ENCODE results near the gene TMEM245. TPM values are rescaled to one million over a fixed set of nuclear protein-coding genes. Genes with fewer than 3 reads are reported as not detected.

The TMEM245 gene
- total and polyA plus RNA-seq, 2 donors (not counting 3 experiments of a cell fraction or from before 2014, with no cell fraction given), result 44.2 to 48.0 TPM

DNA sequence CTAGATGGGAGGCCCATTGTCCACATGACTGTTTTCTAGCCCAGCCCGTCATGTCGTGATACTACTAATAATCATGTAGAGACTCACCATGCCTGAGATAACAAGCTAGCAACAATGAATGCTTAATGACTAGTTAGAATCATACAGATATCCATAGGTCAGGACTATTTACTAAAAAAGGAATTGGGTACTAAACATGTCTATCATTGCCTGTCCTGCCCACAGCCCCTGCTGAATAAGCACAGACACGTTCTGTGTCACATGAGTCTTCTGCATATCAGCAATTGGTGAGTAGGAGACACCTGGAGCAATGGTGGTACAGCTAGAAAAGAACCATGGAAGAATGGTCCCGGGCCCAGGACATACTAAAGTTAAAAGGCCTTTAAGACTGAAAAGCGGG, 29.3 kb upstream of the TMEM245 start:
- H3K79me2 ChIP-seq (ENCODE audit: control insufficient read depth, insufficient read depth, low read length), result no peaks in the 10 kb centered on the region
- peaks cover 6 to 15% of the 10 kb centered on the region in 2 experiments for H3K27me3 ChIP-seq (ENCODE audit: control insufficient read depth in 2 of 2, insufficient read depth in 2 of 2, low read length in 2 of 2)
- BruUV-seq (replicated peaks), result no TSS peak
- H3K9ac ChIP-seq (replicated peaks; ENCODE audit: extremely low read depth, insufficient read depth, low read length), result no peak overlapping the region
- ChIA-PET POLR2A (no interaction called here), CTCF (interaction anchor here (1.1 kb wide), 1 partner anchor 9 kb away, joined by 3 read pairs; no protein-coding TSS in a partner anchor)
- FAIRE-seq (no peak), DNase-seq (ENCODE audit: low read depth, low spot score) (no peak)
- H3K9me1 ChIP-seq (replicated peaks; ENCODE audit: control insufficient read depth, extremely low read depth, insufficient read depth, low read length), result no peaks in the 10 kb centered on the region
- TF ChIP-seq FOS (IDR thresholded peaks at IDR 0.05; ENCODE audit: borderline replicate concordance, insufficient read depth, low read length), result no peak
- TF ChIP-seq, protein P1, sequence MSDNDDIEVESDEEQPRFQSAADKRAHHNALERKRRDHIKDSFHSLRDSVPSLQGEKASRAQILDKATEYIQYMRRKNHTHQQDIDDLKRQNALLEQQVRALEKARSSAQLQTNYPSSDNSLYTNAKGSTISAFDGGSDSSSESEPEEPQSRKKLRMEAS (IDR thresholded peaks at IDR 0.05; ENCODE audit: insufficient read depth, insufficient read length), result no peak
- TF ChIP-seq GATA2 (IDR thresholded peaks at IDR 0.05; ENCODE audit: insufficient read depth, insufficient read length, low read depth, low read length), result no peak
- TF ChIP-seq POLR2A (IDR thresholded peaks at IDR 0.05; ENCODE audit: low read depth, low read length), result no peak
- no peak for TF ChIP-seq JUN (IDR thresholded peaks at IDR 0.05; ENCODE audit: borderline replicate concordance, insufficient read depth, insufficient read length, low read depth)
- no peak for TF ChIP-seq POLR2AphosphoS5 (IDR thresholded peaks at IDR 0.05; ENCODE audit: insufficient read depth, low read depth, low read length)
- TF ChIP-seq, protein P2, sequence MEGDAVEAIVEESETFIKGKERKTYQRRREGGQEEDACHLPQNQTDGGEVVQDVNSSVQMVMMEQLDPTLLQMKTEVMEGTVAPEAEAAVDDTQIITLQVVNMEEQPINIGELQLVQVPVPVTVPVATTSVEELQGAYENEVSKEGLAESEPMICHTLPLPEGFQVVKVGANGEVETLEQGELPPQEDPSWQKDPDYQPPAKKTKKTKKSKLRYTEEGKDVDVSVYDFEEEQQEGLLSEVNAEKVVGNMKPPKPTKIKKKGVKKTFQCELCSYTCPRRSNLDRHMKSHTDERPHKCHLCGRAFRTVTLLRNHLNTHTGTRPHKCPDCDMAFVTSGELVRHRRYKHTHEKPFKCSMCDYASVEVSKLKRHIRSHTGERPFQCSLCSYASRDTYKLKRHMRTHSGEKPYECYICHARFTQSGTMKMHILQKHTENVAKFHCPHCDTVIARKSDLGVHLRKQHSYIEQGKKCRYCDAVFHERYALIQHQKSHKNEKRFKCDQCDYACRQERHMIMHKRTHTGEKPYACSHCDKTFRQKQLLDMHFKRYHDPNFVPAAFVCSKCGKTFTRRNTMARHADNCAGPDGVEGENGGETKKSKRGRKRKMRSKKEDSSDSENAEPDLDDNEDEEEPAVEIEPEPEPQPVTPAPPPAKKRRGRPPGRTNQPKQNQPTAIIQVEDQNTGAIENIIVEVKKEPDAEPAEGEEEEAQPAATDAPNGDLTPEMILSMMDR (IDR thresholded peaks at IDR 0.05; ENCODE audit: extremely low read depth in 1 of 2, insufficient read depth in 1 of 2, low read depth in 1 of 2, low read length in 2 of 2), result no peak
- TF ChIP-seq MYC (IDR thresholded peaks at IDR 0.05; ENCODE audit: low read depth, low read length), result no peak
- TF ChIP-seq EZH2 (IDR thresholded peaks at IDR 0.05; ENCODE audit: borderline replicate concordance, low read depth, low read length, severe bottlenecking), result no peak
- H3K36me3 ChIP-seq (ENCODE audit: control insufficient read depth in 2 of 2, extremely low read depth in 1 of 2, insufficient read depth in 2 of 2, low read length in 2 of 2), result no peaks in the 10 kb centered on the region
- no peaks in the 10 kb centered on the region for H4K20me1 ChIP-seq (replicated peaks; ENCODE audit: control insufficient read depth, extremely low read depth, insufficient read depth, low read length)
- no peak overlapping the region for H3K4me3 ChIP-seq (replicated peaks in 1 of 3; ENCODE audit: insufficient read depth in 1 of 3, low read depth in 1 of 3, low read length in 3 of 3)
- H3K9me3 ChIP-seq (replicated peaks; ENCODE audit: control insufficient read depth, insufficient read depth, low read length), result no peaks in the 10 kb centered on the region
- dilution Hi-C loops (cut with MboI; ENCODE audit: extremely low pct_ligation_motif_present, low sequenced_read_pairs), result no loop called here
- no peak overlapping the region for H2AFZ ChIP-seq (ENCODE audit: low read depth, low read length)
- no peaks in the 10 kb centered on the region for H3K4me1 ChIP-seq (ENCODE audit: control insufficient read depth, extremely low read depth, insufficient read depth, low read length)
- no peak overlapping the region for H3K4me2 ChIP-seq (ENCODE audit: insufficient read depth, low read length)
- no peak overlapping the region for H3K27ac ChIP-seq (ENCODE audit: insufficient read depth, low read depth, low read length)
- intact Hi-C loops (cut with micrococcal nuclease), result no loop called here
